ENCODE measurements around the gene TPSAB1.

DNA sequence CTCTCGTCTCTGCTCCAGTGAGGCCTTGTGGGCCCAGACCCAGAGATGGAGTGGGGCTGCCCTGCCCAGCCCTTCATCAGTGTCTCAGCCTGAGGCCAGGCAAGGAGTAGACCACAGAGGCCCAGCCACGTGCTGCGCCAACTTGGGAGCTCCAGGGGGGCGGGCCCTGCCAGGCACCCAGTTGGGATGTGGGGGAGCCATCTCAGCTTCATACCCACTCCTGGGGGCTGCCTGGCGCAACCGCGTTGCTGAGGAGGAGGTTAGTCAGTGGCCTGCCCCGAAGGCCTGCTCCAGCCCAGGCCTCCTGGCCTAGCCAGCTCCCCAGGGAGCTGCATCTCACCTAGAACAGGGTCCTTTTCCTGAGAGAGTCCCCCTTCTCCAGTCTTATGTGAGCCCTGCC, 27.3 kb upstream of the TPSAB1 start:
- TF ChIP-seq, protein P1, sequence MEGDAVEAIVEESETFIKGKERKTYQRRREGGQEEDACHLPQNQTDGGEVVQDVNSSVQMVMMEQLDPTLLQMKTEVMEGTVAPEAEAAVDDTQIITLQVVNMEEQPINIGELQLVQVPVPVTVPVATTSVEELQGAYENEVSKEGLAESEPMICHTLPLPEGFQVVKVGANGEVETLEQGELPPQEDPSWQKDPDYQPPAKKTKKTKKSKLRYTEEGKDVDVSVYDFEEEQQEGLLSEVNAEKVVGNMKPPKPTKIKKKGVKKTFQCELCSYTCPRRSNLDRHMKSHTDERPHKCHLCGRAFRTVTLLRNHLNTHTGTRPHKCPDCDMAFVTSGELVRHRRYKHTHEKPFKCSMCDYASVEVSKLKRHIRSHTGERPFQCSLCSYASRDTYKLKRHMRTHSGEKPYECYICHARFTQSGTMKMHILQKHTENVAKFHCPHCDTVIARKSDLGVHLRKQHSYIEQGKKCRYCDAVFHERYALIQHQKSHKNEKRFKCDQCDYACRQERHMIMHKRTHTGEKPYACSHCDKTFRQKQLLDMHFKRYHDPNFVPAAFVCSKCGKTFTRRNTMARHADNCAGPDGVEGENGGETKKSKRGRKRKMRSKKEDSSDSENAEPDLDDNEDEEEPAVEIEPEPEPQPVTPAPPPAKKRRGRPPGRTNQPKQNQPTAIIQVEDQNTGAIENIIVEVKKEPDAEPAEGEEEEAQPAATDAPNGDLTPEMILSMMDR (conservative IDR thresholded peaks at IDR 0.05; ENCODE audit: low read depth, low read length), result no peak
- TF ChIP-seq EZH2 (IDR thresholded peaks at IDR 0.05; ENCODE audit: low read length, unreplicated experiment) (no peak), EZH2phosphoT487 (IDR thresholded peaks at IDR 0.05; ENCODE audit: borderline replicate concordance, low read length) (no peak)

All from PC-3 (cell line).